Thyroid gland (tissue), 4 donors: Measurements from ENCODE around the gene CHCHD5. TPM values are rescaled to one million over a fixed set of nuclear protein-coding genes. Genes with fewer than 3 reads are reported as not detected.
A peak's percentile ranks its signal among the peaks of the same experiment; 100 is the strongest.

Source experiments
- DNase-seq, 2 donors: peaks; one replicate each; pipeline ENCODE4 v3.0.0-alpha.2; 2019
- H3K27ac ChIP-seq, 3 donors: fragments of 200-600 bp; sonication (generic); 1 replicate in 2 of 3; 2 replicates in 1 of 3; pipeline ENCODE4 v1.5.1; 2016 to 2019; ENCODE audit warnings: mild to moderate bottlenecking in 1 of 3, moderate library complexity in 1 of 3
- H3K27me3 ChIP-seq: fragments of 200-600 bp; sonication (generic); one replicate; pipeline ENCODE4 v1.5.1; 2019
- H3K36me3 ChIP-seq, 2 donors: fragments of 200-600 bp; sonication (generic); one replicate each; pipeline ENCODE4 v1.5.1; 2016 to 2019
- H3K4me1 ChIP-seq, 2 donors: fragments of 200-600 bp; sonication (generic); one replicate each; pipeline ENCODE4 v1.5.1; 2017 to 2019
- H3K4me3 ChIP-seq, 3 donors: fragments of 200-600 bp; sonication (generic); replicated peaks in 1 of 3; 1 replicate in 2 of 3; 2 replicates in 1 of 3; pipeline ENCODE4 v1.5.1; 2016; ENCODE audit warnings: mild to moderate bottlenecking in 1 of 3
- H3K9me3 ChIP-seq: fragments of 200-600 bp; sonication (generic); one replicate; pipeline ENCODE4 v1.5.1; 2017
- POLR2A ChIP-seq, 2 donors: fragments of 450-650 bp; IDR thresholded peaks; one replicate each; pipeline ENCODE4 v1.6.1; 2017; ENCODE audit warnings: antibody characterized with exemption in 2 of 2, mild to moderate bottlenecking in 2 of 2, moderate library complexity in 1 of 2
- WGBS, 2 donors: methylation state at CpG; one replicate each; pipeline ENCODE4 v1.1.5; 2017; 5-methylcytosine and 5-hydroxymethylcytosine counted together
- intact Hi-C: fragments of 100-400 bp; cut with DNase I; formaldehyde crosslinking; loops from one replicate; pipeline ENCODE4 v1.15.1; 2023
- total RNA-seq, 4 donors: library from RNA; depleted of rRNA; stranded (reverse); fragments of >200 nt; gene quantifications; one replicate each; pipeline ENCODE4 v1.2.3, GENCODE V29; 2016
- TF ChIP-seq, protein P1 (sequence below), 6 experiments: fragments of 200-600 bp in 3 of 6; fragments of 450-650 bp in 3 of 6; sonication (generic) in 3 of 6; IDR thresholded peaks; one replicate each; pipeline ENCODE4 v1.5.1; 2016 to 2019; ENCODE audit warnings: antibody characterized with exemption in 6 of 6, mild to moderate bottlenecking in 2 of 6, inconsistent platforms in 1 of 6, moderate library complexity in 1 of 6

The CHCHD5 gene
- total RNA-seq, 4 donors from 2014 or later = 14.6 to 70.6 (median 29.1) TPM

DNA sequence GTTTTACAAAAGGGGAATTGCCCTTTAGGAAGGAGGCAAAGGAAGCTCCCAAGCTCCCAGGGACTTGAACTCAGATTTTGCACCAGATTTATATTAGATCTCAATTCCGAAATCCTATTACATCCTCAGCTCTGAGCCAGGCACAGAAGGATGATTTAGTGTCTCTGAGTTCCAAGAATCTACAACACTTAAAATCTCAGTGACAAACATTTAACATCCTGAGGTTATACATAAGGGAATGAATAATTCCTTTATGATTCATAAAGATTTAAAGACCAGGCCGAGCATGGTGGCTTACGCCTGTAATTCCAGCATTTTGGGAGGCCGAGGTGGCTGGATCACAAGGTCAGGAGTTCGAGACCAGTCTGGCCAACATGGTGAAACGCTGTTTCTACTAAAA lies 44.8 kb downstream of the CHCHD5 start:
- 95 to 97% methylated on average over 6 of the region's 6 CpGs for WGBS, 2 donors
- no peak overlapping the region for H3K4me3 ChIP-seq
- no peaks in the 10 kb centered on the region for H3K36me3 ChIP-seq
- no peak for TF ChIP-seq POLR2A (IDR thresholded peaks at IDR 0.05)
- TF ChIP-seq, protein P1, sequence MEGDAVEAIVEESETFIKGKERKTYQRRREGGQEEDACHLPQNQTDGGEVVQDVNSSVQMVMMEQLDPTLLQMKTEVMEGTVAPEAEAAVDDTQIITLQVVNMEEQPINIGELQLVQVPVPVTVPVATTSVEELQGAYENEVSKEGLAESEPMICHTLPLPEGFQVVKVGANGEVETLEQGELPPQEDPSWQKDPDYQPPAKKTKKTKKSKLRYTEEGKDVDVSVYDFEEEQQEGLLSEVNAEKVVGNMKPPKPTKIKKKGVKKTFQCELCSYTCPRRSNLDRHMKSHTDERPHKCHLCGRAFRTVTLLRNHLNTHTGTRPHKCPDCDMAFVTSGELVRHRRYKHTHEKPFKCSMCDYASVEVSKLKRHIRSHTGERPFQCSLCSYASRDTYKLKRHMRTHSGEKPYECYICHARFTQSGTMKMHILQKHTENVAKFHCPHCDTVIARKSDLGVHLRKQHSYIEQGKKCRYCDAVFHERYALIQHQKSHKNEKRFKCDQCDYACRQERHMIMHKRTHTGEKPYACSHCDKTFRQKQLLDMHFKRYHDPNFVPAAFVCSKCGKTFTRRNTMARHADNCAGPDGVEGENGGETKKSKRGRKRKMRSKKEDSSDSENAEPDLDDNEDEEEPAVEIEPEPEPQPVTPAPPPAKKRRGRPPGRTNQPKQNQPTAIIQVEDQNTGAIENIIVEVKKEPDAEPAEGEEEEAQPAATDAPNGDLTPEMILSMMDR (IDR thresholded peaks at IDR 0.05) = no peak
- intact Hi-C loops = loop anchor here (5.0 kb wide), 1 partner anchor 98 kb away; no protein-coding TSS in a partner anchor
- H3K27ac ChIP-seq = no peak overlapping the region
- peaks cover 8 to 37% of the 10 kb centered on the region in 2 donors for H3K4me1 ChIP-seq
- H3K9me3 ChIP-seq = no peaks in the 10 kb centered on the region
- no peaks in the 10 kb centered on the region for H3K27me3 ChIP-seq
- no peak for DNase-seq

DNA sequence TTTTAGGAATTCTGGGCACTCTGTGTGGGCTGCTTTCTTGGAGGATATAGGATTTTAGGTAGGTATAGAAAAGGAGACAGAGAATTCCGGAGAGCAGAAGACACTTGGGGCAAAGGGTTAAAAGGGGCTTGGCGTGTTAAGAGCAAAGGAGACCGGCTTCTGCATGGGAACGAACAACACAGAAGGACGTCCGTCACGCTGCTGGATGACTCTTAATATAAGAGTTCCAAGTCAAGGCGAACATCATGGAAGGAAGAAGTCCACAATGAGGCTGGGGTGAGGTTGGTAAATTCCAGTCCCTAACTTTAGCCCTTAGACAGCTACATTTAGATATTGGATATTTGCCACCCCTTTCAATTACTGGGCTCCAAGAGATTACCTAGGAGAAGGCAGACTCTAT lies 45.4 kb downstream of the CHCHD5 start:
- no peaks in the 10 kb centered on the region for H3K27me3 ChIP-seq
- H3K27ac ChIP-seq = no peak overlapping the region
- no peaks in the 10 kb centered on the region for H3K36me3 ChIP-seq
- TF ChIP-seq, protein P1 (IDR thresholded peaks at IDR 0.05) = no peak
- TF ChIP-seq POLR2A (IDR thresholded peaks at IDR 0.05) = no peak
- H3K4me1 ChIP-seq = peaks cover 13 to 43% of the 10 kb centered on the region in 2 donors
- intact Hi-C loops = loop anchor here (5.0 kb wide), 1 partner anchor 97 kb away; no protein-coding TSS in a partner anchor
- no peak for DNase-seq
- no peak overlapping the region for H3K4me3 ChIP-seq
- WGBS, 2 donors = 69 to 72% methylated on average over 8 of the region's 8 CpGs
- no peaks in the 10 kb centered on the region for H3K9me3 ChIP-seq

DNA sequence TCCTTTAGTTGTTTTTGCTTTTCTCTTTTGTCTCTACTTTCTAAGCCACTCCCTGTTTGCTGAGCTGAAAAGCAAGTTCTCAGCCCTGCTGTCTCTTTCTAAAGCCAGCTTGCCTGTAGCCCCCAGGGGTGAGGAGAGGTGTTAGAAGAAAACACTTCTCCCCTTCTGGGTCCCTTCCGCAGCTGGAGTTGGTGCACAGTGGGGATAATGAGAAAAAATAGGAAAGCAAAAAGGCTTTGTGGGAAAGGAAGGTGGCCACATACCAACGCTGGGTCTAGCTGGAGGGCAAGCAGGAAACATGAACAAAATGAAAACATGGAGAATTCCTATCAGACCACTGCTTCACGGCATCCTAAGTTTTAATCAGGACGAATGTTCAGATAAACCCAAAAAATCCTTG lies 45.9 kb downstream of the CHCHD5 start:
- intact Hi-C loops = no loop called here
- WGBS, 2 donors = 75% methylated on average over 4 of the region's 4 CpGs
- H3K27ac ChIP-seq = no peak overlapping the region
- DNase-seq = no peak
- no peaks in the 10 kb centered on the region for H3K9me3 ChIP-seq
- no peaks in the 10 kb centered on the region for H3K36me3 ChIP-seq
- no peak for TF ChIP-seq POLR2A (IDR thresholded peaks at IDR 0.05)
- TF ChIP-seq, protein P1 (IDR thresholded peaks at IDR 0.05) = no peak
- peaks cover 13 to 43% of the 10 kb centered on the region in 2 donors for H3K4me1 ChIP-seq
- H3K27me3 ChIP-seq = no peaks in the 10 kb centered on the region
- no peak overlapping the region for H3K4me3 ChIP-seq

DNA sequence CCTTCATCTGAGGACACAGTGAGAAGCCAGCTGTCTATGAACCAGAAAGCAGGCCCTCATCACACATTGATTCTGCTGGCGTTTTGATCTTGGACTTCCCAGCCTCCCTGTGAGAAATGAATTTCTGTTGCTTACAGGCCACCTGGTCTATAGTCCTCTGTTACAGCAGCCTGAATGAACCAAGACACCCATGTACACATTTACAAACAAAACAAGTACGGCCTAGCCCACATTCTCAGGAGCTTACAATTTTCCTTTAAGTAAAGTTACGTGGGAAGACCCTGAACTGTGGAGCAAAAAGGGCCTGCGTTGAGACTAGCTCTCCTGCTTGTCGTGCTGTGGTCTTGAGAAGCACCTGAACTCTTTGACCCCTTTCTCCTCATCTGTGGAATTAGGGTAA lies 49.3 kb downstream of the CHCHD5 start:
- Histone ChIP-seq H3K36me3 (no peaks in the 10 kb centered on the region), H3K9me3 (no peaks in the 10 kb centered on the region), H3K27ac (peak overlapping the region; percentile 56 to 79 (median 68)), H3K27me3 (no peaks in the 10 kb centered on the region), H3K4me1 (peaks cover 13 to 21% of the 10 kb centered on the region in 2 donors), H3K4me3 (no peak overlapping the region)
- DNase-seq = no peak
- no peak for TF ChIP-seq POLR2A (IDR thresholded peaks at IDR 0.05)
- TF ChIP-seq, protein P1 (IDR thresholded peaks at IDR 0.05) = no peak
- WGBS, 2 donors = 74 to 84% methylated on average over 5 of the region's 5 CpGs
- intact Hi-C loops = no loop called here

DNA sequence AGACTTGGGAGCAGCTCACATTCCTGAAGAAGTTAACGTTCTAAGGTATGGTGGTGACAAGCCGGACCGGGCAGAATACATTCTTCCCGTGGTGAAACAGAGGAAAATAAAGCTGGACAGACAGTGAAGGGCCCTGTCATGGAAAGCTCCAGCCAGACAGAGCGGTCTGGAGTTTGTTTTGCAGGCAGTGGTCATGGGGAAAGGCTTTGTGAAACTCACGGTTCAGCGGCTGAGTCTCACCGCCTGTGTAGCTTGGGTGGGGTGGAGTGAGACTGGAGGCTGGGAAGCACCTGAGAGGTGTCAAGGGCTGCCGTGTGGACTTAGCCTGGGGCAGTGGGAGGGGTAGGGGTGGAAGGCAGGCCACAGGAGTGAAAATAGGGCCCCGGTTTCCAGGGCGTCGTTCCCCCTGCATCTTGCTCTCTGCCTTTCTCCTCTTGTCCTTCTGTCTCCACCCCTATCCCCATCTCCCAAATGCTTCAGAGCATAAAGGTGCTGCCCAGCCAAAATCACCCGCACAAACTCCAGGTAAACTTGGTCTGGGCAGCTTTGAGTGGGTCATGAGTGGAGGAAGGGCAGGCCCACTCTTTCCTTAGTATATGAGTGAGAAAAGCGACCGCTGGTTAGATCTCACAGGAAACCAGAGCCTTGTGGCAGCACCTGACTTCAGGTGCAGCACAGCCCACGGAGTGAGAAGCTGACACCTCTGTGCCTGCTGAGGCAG lies 49.9 kb downstream of the CHCHD5 start:
- peak; percentile 82 to 85 for DNase-seq
- 36 to 63% methylated on average over 16 of the region's 16 CpGs for WGBS, 2 donors
- Histone ChIP-seq H3K27me3 (no peaks in the 10 kb centered on the region), H3K4me3 (no peak overlapping the region), H3K9me3 (no peaks in the 10 kb centered on the region), H3K4me1 (peaks cover 13 to 21% of the 10 kb centered on the region in 2 donors), H3K27ac (peak overlapping the region; percentile 56 to 79 (median 68)), H3K36me3 (no peaks in the 10 kb centered on the region)
- intact Hi-C loops = no loop called here
- TF ChIP-seq, protein P1 (IDR thresholded peaks at IDR 0.05) = no peak
- peak in 1 of 2 donors; percentile 33 for TF ChIP-seq POLR2A (IDR thresholded peaks at IDR 0.05)
